K562 (cell line): ENCODE results near the gene CAPN8. TPM values are rescaled to one million over a fixed set of nuclear protein-coding genes. Genes with fewer than 3 reads are reported as not detected.

Source experiments
- ATAC-seq: fragments of 200-7000 bp; cut with Tn5 transposase; 3 replicates; pipeline ENCODE4 v1.9.1; 2020; ENCODE audit warnings: moderate library complexity
- BruUV-seq: library from RNA; stranded (reverse); fragments of 400-500 nt; replicated peaks from 2 replicates; lab custom pipeline; 2021; lab: Mats Ljungman, UMichigan
- CTCF ChIA-PET: fragments of 300-600 bp; formaldehyde crosslinking; extraction: SDS; loops from one replicate; lab custom pipeline; 2021; ENCODE audit warnings: low intra/inter-chr PET ratio; lab: Yijun Ruan, JAX
- POLR2A ChIA-PET: fragments of 300-600, 350-650 bp; sonication (Branson Sonifier 250); formaldehyde crosslinking; extraction: SDS; loops from one replicate; lab custom pipeline; 2021; ENCODE audit warnings: antibody characterized with exemption, inconsistent platforms; lab: Yijun Ruan, JAX
- DNase-seq, 4 experiments: peaks; one replicate each; pipeline versions ENCODE4 v3.0.0 to v3.0.0-alpha.2; 2011 to 2018; ENCODE audit warnings: low spot score in 3 of 4, mixed read lengths in 3 of 4; ENCODE audit errors: extremely low read depth in 1 of 4
- FAIRE-seq: peaks from 2 replicates; lab custom pipeline; 2011; peaks lifted over from hg19 to GRCh38; lab: Jason Lieb, UNC
- H2AFZ ChIP-seq: 2 replicates; pipeline ENCODE4 v1.6.0; 2011; ENCODE audit warnings: low read depth, low read length, control low read depth, inconsistent platforms
- H3K27ac ChIP-seq: fragments of 200-600 bp; 3 replicates; pipeline ENCODE4 v1.8.0; 2011; ENCODE audit warnings: low read depth, mild to moderate bottlenecking, control low read depth, inconsistent platforms, low read length, moderate library complexity, mixed read lengths; ENCODE audit errors: extremely low read depth
- H3K27me3 ChIP-seq, 2 experiments: fragments of 300-600 bp in 1 of 2; 2 replicates in 1 of 2; 3 replicates in 1 of 2; pipeline versions ENCODE4 v1.6.0 to v1.8.0; 2011; ENCODE audit warnings: inconsistent platforms in 2 of 2, low read length in 2 of 2, mild to moderate bottlenecking in 1 of 2, mixed read lengths in 1 of 2, moderate library complexity in 1 of 2; ENCODE audit not compliant: control insufficient read depth in 2 of 2, insufficient read depth in 2 of 2
- H3K36me3 ChIP-seq: fragments of 300-600 bp; 3 replicates; pipeline ENCODE4 v1.8.0; 2011; ENCODE audit warnings: mild to moderate bottlenecking, low read length, inconsistent platforms; ENCODE audit not compliant: control insufficient read depth, insufficient read depth
- H3K4me1 ChIP-seq, 2 experiments: fragments of 200-600 bp in 1 of 2; replicated peaks in 1 of 2; 2 replicates in 1 of 2; 3 replicates in 1 of 2; pipeline versions ENCODE4 v1.5.1 to v1.8.0; 2011; ENCODE audit warnings: inconsistent platforms in 2 of 2, low read length in 2 of 2, mild to moderate bottlenecking in 1 of 2, mixed read lengths in 1 of 2, moderate library complexity in 1 of 2; ENCODE audit not compliant: control insufficient read depth in 2 of 2, insufficient read depth in 2 of 2
- H3K4me2 ChIP-seq: 2 replicates; pipeline ENCODE4 v1.6.1; 2011; ENCODE audit warnings: low read length, control low read depth, inconsistent platforms, mixed read lengths; ENCODE audit not compliant: insufficient read depth
- H3K4me3 ChIP-seq: fragments of 200-600 bp; sonication (generic), shearing (Covaris generic); 2 replicates; pipeline ENCODE4 v1.5.1; 2016; ENCODE audit warnings: control low read depth, inconsistent platforms
- H3K79me2 ChIP-seq: fragments of 200-600 bp; 3 replicates; pipeline ENCODE4 v1.8.0; 2011; ENCODE audit warnings: low read length, inconsistent platforms; ENCODE audit not compliant: control insufficient read depth, insufficient read depth
- H3K9ac ChIP-seq, 2 experiments: 2 replicates each; pipeline versions ENCODE4 v1.6.0 to v1.6.1; 2011; ENCODE audit warnings: low read depth in 2 of 2, low read length in 2 of 2, control low read depth in 1 of 2, inconsistent platforms in 1 of 2, mild to moderate bottlenecking in 1 of 2, mixed read lengths in 1 of 2; ENCODE audit not compliant: insufficient read depth in 1 of 2
- H3K9me1 ChIP-seq: one replicate; pipeline ENCODE4 v1.6.0; 2011; ENCODE audit warnings: inconsistent platforms, mild to moderate bottlenecking, low read length, moderate library complexity; ENCODE audit not compliant: control insufficient read depth, insufficient read depth
- H3K9me3 ChIP-seq: replicated peaks from 2 replicates; pipeline ENCODE4 v1.5.1; 2011; ENCODE audit warnings: low read depth, low read length, inconsistent platforms; ENCODE audit not compliant: control insufficient read depth, insufficient read depth
- H4K20me1 ChIP-seq: replicated peaks from 2 replicates; pipeline ENCODE4 v1.6.1; 2011; ENCODE audit warnings: low read length, inconsistent platforms, mixed read lengths; ENCODE audit not compliant: control insufficient read depth, insufficient read depth
- DEAF1 ChIP-seq: fragments of 450-650 bp; formaldehyde crosslinking; IDR thresholded peaks from 2 replicates; pipeline ENCODE4 v1.4.0; 2020; ENCODE audit warnings: mild to moderate bottlenecking, moderate library complexity
- ESRRB ChIP-seq: fragments of 250-450 bp; sonication (Bioruptor Pico); IDR thresholded peaks from 2 replicates; pipeline ENCODE4 v1.5.0; 2020; ENCODE audit warnings: mild to moderate bottlenecking, moderate library complexity, borderline replicate concordance
- MCM3 ChIP-seq: fragments of 450-650 bp; IDR thresholded peaks from 2 replicates; pipeline ENCODE4 v1.6.1; 2016
- ZNF407 ChIP-seq: fragments of 450-650 bp; IDR thresholded peaks from 2 replicates; pipeline ENCODE4 v1.6.1; 2016; ENCODE audit warnings: low read depth
- ZNF780A ChIP-seq: fragments of 250-450 bp; sonication (Bioruptor Pico); IDR thresholded peaks from 2 replicates; pipeline ENCODE4 v1.5.0; 2021; ENCODE audit warnings: mild to moderate bottlenecking
- WGBS: fragments of 100-300 bp; shearing (Covaris generic); methylation state at CpG from one replicate; pipeline ENCODE4 v1.1.6; 2016; ENCODE audit warnings: low coverage, mixed read lengths; ENCODE audit not compliant: insufficient coverage; ENCODE audit errors: missing lambda C conversion rate; 5-methylcytosine and 5-hydroxymethylcytosine counted together
- in situ Hi-C: fragments of 300-500 bp; cut with MboI; formaldehyde crosslinking; loops from 4 replicates; pipeline ENCODE4 v1.15.0; 2018; ENCODE audit warnings: inconsistent platforms, mixed read lengths
- intact Hi-C: fragments of 100-400 bp; cut with micrococcal nuclease; formaldehyde crosslinking; loops from 2 replicates; pipeline ENCODE4 v1.14.2; 2022
- polyA plus RNA-seq, 8 experiments: library from polyadenylated mRNA; depleted of rRNA in 4 of 8; stranded (reverse) in 5 of 8; unstranded in 3 of 8; fragments of >200 nt; fragmentation: Nextera tagmentation in 2 of 8; fragmentation: Illumina TruSeq in 1 of 8; extraction: Ambion mirVana in 2 of 8; extraction: Trizol in 1 of 8; gene quantifications; 2 replicates each; pipeline versions ENCODE4 v1.2.1 to v1.2.3, GENCODE V29; 2011 to 2014; ENCODE audit warnings: inconsistent platforms in 1 of 8, missing spikeins in 1 of 8
- total RNA-seq, 7 experiments: library from RNA; depleted of rRNA in 6 of 7; stranded (reverse); fragments of >200 nt in 6 of 7; fragmentation: Illumina TruSeq in 2 of 7; extraction: Trizol in 2 of 7; gene quantifications; 2 replicates each; pipeline versions ENCODE4 v1.2.1 to v1.2.3, GENCODE V29; 2011 to 2021; ENCODE audit warnings: low replicate concordance in 1 of 7
- TF ChIP-seq, protein P1 (sequence below): fragments of 250-450 bp; sonication (Bioruptor Pico); IDR thresholded peaks from 2 replicates; pipeline ENCODE4 v1.8.0; 2022; ENCODE audit warnings: moderate library complexity, mild to moderate bottlenecking, inconsistent platforms
- TF ChIP-seq, protein P2 (sequence below): sonication (generic); formaldehyde crosslinking; IDR thresholded peaks from 2 replicates; pipeline ENCODE4 v1.8.1; 2022; ENCODE audit warnings: missing genetic modification reagents

Gene CAPN8
- total and polyA plus RNA-seq, 9 of the 15 experiments (the other 6 are each of a cell fraction or from before 2014, with no cell fraction given): 0.06 TPM; not detected in 8

DNA sequence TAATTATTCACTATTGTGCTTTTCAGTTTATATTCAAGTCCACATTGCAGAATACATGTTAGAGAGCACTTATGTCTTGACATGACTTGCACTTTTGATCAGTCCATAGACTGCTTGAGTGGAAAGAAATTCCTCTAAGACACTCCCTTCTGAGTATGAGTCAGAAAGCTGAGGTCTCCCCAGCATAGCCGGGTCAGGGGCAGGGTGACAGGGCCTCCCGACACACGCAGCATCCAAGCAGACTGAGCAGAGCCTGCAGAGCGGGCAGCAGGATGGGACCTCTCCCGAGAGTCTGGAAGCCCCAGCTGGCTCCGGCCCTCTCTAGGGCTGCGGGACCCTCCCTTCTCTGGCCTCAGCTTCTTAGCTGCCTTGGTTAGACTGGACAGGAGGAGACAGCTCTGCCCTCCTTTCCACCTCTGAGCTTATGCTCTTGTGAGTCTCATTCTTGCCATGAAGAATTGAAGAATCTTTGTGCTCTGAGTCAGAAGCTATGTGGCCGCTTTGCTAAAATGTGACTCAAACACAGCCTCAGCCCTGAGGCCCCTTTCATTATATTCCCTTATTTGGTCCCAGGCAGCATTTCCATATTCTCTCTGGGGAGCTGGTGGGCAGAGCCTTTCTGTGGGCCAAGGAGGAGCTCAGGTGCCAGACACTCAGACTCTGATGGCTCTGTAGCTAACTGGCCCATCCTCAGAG is 35.6 kb upstream of the CAPN8 start:
- peak; percentile 93 for ATAC-seq
- Histone ChIP-seq H3K9ac (peak overlapping the region; percentile 53 to 81), H3K4me2 (peak overlapping the region; percentile 73), H3K36me3 (no peaks in the 10 kb centered on the region), H3K4me3 (no peak overlapping the region), H3K9me1 (no peaks in the 10 kb centered on the region), H2AFZ (peak overlapping the region; percentile 92), H3K79me2 (no peaks in the 10 kb centered on the region), H3K27me3 (no peaks in the 10 kb centered on the region), H3K9me3 (no peaks in the 10 kb centered on the region), H3K27ac (peak overlapping the region; percentile 70), H4K20me1 (no peaks in the 10 kb centered on the region), H3K4me1 (peaks cover 17 to 29% of the 10 kb centered on the region in 2 experiments)
- in situ Hi-C loops (loop anchor here (25.0 kb wide), 1 partner anchor 211 kb away; no protein-coding TSS in a partner anchor), intact Hi-C loops (loop anchor here (10.0 kb wide), 1 partner anchor 1224 kb away; the partner anchor contains the start of gene DNAH14)
- peak; percentile 79 to 93 (median 85) for DNase-seq
- POLR2A ChIA-PET: interaction anchor here (0.5 to 1.6 kb wide), 9 partner anchors 9 to 607 kb away, joined by 3 to 8 read pairs (median 4); no protein-coding TSS in a partner anchor
- no TSS peak for BruUV-seq
- WGBS: 6% methylated on average over 8 of the region's 8 CpGs
- CTCF ChIA-PET: interaction anchor here (0.7 kb wide), 1 partner anchor 769 kb away, joined by 3 read pairs; no protein-coding TSS in a partner anchor
- peak; percentile 96 for FAIRE-seq
- TF ChIP-seq ZNF780A (no peak), ZNF407 (no peak), MCM3 (no peak), DEAF1 (CRISPR knock-in tag) (no peak), ESRRB (no peak)
- TF ChIP-seq, protein P1, sequence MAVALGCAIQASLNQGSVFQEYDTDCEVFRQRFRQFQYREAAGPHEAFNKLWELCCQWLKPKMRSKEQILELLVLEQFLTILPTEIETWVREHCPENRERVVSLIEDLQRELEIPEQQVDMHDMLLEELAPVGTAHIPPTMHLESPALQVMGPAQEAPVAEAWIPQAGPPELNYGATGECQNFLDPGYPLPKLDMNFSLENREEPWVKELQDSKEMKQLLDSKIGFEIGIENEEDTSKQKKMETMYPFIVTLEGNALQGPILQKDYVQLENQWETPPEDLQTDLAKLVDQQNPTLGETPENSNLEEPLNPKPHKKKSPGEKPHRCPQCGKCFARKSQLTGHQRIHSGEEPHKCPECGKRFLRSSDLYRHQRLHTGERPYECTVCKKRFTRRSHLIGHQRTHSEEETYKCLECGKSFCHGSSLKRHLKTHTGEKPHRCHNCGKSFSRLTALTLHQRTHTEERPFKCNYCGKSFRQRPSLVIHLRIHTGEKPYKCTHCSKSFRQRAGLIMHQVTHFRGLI (CRISPR knock-in tag): no peak
- TF ChIP-seq, protein P2, sequence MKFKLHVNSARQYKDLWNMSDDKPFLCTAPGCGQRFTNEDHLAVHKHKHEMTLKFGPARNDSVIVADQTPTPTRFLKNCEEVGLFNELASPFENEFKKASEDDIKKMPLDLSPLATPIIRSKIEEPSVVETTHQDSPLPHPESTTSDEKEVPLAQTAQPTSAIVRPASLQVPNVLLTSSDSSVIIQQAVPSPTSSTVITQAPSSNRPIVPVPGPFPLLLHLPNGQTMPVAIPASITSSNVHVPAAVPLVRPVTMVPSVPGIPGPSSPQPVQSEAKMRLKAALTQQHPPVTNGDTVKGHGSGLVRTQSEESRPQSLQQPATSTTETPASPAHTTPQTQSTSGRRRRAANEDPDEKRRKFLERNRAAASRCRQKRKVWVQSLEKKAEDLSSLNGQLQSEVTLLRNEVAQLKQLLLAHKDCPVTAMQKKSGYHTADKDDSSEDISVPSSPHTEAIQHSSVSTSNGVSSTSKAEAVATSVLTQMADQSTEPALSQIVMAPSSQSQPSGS (CRISPR knock-in tag): no peak
